Activated naive CD4-positive, alpha-beta T cell treated with anti-CD3 and anti-CD28 coated beads, Interleukin-2, amount 50 U/mL, for 24 hours (primary cell): ENCODE data around the gene ZNF350.
"Not testable (repeated sequence)": the region's sequence is repeated elsewhere in the genome, so short reads cannot be mapped to it uniquely, and the experiment has no call there.

Experiments
- H3K27ac Mint-ChIP-seq: one replicate; pipeline ENCODE4 v1.8.0; 2021; ENCODE audit warnings: mild to moderate bottlenecking, mixed read lengths
- H3K27me3 Mint-ChIP-seq: one replicate; pipeline ENCODE4 v1.8.0; 2021; ENCODE audit warnings: mixed read lengths
- H3K36me3 Mint-ChIP-seq: one replicate; pipeline ENCODE4 v1.8.0; 2021; ENCODE audit warnings: mixed read lengths
- H3K4me1 Mint-ChIP-seq: one replicate; pipeline ENCODE4 v1.8.0; 2021; ENCODE audit warnings: mixed read lengths
- H3K4me3 Mint-ChIP-seq: one replicate; pipeline ENCODE4 v1.8.0; 2021; ENCODE audit warnings: mild to moderate bottlenecking, mixed read lengths
- H3K9me3 Mint-ChIP-seq: one replicate; pipeline ENCODE4 v1.8.0; 2021; ENCODE audit warnings: mixed read lengths

The ZNF350 gene

DNA sequence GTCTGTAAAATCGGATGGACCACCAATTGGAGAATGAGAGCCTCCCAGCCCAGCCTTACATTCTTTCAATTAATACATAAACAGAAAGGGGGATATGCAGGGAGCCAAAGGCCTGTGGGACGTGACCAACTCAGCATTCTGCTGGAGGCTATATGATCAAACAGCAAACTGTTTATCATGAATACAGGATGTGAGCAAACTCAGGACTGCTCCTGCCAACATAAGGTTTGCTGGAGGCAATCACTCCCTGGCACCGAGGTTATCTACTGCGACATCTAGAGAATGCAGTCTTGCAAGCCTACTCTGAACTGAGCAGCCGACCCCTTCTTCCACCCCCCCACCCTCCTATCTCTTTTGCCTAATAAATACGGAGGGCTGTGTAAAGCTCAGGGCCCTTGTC, 5.7 kb downstream of the ZNF350 start:
- not testable (repeated sequence) for H3K27ac Mint-ChIP-seq, H3K4me3 Mint-ChIP-seq, H3K27me3 Mint-ChIP-seq
- Mint-ChIP-seq H3K36me3 (peaks cover 67% of the 10 kb centered on the region), H3K4me1 (peaks cover 14% of the 10 kb centered on the region), H3K9me3 (peaks cover 12% of the 10 kb centered on the region)

DNA sequence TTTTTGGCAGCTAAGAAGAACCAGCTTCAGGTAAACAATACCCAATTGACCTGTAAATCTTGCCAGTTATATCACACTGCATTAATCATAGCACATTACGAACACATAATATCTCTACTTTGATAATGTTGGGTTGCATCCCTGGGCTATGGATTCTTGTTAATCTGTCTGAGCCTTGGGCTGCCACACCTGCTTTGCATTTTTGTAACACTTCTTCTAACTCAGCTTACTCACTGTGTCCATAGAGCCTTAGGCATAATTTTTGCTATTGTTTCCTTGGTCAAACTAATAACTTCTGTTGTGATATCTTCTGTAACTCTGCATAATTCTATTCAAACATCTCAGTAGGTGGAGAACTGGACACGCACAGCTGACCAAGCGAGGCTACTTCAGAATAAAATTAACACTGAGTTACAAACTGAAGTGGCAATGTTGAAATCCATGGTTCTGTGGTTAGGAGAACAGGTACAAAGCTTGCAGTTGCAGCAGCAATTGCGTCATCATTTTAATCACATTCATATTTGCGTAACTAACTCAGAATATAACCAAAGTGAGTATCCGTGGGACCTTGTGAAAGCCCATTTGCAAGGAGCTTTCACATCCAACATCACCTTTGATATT, 6.4 kb downstream of the ZNF350 start:
- peaks cover 66% of the 10 kb centered on the region for H3K36me3 Mint-ChIP-seq

DNA sequence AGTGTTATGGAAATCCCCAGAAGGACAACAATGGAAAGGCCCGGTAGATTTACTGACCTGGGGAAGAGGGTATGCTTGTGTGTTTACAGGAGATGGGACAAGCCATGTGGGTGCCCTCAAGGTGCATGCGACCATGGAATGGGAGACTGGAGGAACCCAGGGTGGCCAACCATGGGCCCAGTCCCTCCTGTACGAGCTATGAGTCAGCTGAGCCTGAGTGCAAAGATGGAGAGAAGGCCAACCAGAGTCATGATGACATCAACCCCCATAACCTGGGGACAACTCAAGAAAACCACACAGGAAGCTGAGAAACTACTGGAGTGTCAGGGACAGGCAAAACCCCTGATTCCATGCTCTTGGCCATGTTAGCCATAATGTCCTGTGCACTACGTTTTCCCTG, 7.8 kb downstream of the ZNF350 start:
- Mint-ChIP-seq H3K4me3 (no peak overlapping the region), H3K27me3 (no peaks in the 10 kb centered on the region), H3K4me1 (peaks cover 8% of the 10 kb centered on the region), H3K36me3 (peaks cover 72% of the 10 kb centered on the region), H3K27ac (no peak overlapping the region), H3K9me3 (peaks cover 12% of the 10 kb centered on the region)

More for the DNA sequence above, 6.4 kb downstream of the ZNF350 start:
- no peaks in the 10 kb centered on the region for H3K27me3 Mint-ChIP-seq
- peaks cover 12% of the 10 kb centered on the region for H3K9me3 Mint-ChIP-seq
- H3K27ac Mint-ChIP-seq: no peak overlapping the region
- no peak overlapping the region for H3K4me3 Mint-ChIP-seq
- H3K4me1 Mint-ChIP-seq: peaks cover 11% of the 10 kb centered on the region

DNA sequence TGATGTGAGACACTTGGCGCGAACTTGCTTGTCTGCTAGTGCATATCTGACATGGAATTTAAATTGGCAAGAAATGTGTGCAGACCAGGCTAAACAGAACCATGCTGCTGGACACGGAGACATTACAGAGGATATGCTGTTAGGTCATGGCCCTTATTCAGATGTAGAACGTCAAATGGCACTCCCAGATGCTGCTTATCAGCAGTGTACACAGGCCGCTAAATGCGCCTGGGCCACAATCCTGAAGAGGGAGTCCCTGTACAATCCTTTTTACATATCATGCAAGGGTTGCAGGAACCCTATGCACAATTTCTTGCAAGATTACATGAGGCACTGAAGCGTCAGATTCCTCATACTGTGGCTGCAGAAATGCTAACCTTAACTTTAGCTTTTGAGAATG, 9.3 kb downstream of the ZNF350 start:
- Mint-ChIP-seq H3K4me3 (no peak overlapping the region), H3K36me3 (peaks cover 72% of the 10 kb centered on the region), H3K4me1 (peaks cover 3% of the 10 kb centered on the region), H3K27ac (no peak overlapping the region), H3K9me3 (peaks cover 12% of the 10 kb centered on the region), H3K27me3 (no peaks in the 10 kb centered on the region)

DNA sequence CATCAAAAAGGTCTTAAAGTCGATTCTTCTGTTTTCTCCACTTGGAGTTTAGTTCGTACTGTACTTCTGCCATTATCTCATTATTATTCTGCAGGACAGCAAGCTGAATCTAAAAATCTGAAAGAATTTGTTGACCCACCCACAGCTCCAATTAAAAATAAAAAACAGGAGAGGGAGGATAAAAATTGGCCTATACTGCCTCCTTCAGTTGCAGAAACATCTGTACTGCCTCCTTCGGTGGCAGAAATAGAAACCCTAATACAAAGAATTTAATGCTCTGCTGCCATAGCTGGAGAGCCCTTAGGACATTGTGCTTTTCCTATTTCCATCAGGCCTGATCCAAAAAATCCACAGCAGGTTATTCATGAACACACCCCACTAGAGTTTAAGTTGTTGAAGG, 9.8 kb downstream of the ZNF350 start:
- Mint-ChIP-seq H3K9me3 (peaks cover 12% of the 10 kb centered on the region), H3K4me1 (peaks cover 3% of the 10 kb centered on the region), H3K27ac (no peak overlapping the region), H3K27me3 (no peaks in the 10 kb centered on the region), H3K36me3 (peaks cover 76% of the 10 kb centered on the region), H3K4me3 (no peak overlapping the region)

DNA sequence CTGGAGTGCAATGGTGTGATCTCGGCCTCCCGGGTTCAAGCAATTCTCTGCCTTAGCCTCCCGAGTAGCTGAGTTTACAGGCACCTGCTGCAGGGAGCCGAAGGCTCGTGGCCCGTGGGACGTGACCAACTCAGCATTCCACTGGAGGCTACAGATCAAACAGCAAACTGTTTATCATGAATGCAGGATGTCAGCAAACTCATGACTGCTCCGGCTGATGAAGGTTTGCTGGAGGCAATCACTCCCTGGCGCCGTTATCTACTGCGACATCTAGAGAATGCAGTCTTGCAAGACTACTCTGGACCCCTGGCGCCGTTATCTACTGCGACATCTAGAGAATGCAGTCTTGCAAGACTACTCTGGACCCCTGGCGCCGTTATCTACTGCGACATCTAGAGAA, 10.9 kb downstream of the ZNF350 start:
- not testable (repeated sequence) for H3K27me3 Mint-ChIP-seq, H3K27ac Mint-ChIP-seq, H3K9me3 Mint-ChIP-seq, H3K4me3 Mint-ChIP-seq, H3K4me1 Mint-ChIP-seq
- peaks cover 80% of the 10 kb centered on the region for H3K36me3 Mint-ChIP-seq

DNA sequence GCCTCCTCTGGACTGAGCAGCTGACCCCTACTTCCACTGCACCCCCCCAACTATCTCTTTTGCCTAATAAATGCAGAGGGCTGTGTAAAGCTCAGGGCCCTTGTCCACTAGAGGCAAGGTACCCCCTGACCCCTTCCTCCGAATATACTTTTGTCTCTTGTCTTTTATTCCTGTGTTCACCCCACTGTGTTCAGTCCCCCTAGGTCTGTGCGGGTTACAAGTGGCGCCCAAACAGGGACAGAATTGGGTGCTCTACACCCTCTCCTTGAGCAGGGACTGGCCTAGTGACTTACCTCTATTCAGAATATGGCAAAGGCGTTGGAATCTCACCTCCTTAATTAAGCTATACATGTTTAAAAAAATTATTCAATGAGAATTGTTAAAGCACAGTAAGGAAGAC, 15.0 kb downstream of the ZNF350 start:
- no peak overlapping the region for H3K4me3 Mint-ChIP-seq
- no peaks in the 10 kb centered on the region for H3K4me1 Mint-ChIP-seq
- no peaks in the 10 kb centered on the region for H3K27me3 Mint-ChIP-seq
- peaks cover 76% of the 10 kb centered on the region for H3K36me3 Mint-ChIP-seq
- H3K27ac Mint-ChIP-seq: no peak overlapping the region
- peaks cover 10% of the 10 kb centered on the region for H3K9me3 Mint-ChIP-seq

DNA sequence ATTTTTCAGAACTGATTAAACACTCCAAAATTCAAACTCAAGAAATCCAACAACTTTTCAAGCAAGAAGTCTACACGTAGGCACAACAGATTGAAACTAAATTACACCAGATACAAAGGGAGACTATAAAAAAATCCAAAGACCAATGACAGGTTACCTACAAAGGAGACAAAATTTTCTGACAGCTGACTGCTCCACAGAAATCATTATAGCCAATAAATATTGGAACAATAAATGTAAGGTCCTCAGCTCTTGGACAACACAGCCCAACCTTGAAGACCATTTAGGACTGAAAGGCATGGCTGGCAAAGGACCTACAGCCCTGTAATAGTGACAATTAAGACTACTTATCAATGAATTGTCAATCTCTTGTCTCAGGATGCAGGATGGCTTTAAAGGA, 15.9 kb downstream of the ZNF350 start:
- peaks cover 10% of the 10 kb centered on the region for H3K9me3 Mint-ChIP-seq
- H3K36me3 Mint-ChIP-seq: peaks cover 74% of the 10 kb centered on the region
- H3K27ac Mint-ChIP-seq: no peak overlapping the region
- H3K27me3 Mint-ChIP-seq: no peaks in the 10 kb centered on the region
- no peaks in the 10 kb centered on the region for H3K4me1 Mint-ChIP-seq
- H3K4me3 Mint-ChIP-seq: no peak overlapping the region

DNA sequence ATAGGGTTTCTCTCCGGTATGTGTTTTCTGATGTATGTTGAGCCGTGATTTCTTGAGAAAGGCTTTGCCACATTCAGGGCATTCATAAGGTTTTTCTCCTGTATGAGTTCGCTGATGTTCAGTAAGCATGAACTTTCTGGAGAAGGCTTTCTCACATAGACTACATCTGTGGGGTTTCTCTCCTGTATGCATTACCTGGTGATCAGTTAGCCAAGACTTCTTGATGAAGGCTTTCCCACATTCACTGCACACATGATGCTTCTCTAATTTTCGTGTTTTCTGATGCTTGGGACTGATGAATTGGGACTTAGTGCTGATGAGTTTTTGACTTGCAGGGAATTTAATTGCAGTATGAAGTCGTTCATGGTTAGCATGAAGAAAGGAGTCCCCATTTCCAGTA, 21.1 kb downstream of the ZNF350 start:
- Mint-ChIP-seq H3K36me3 (peaks cover 66% of the 10 kb centered on the region), H3K4me1 (no peaks in the 10 kb centered on the region), H3K4me3 (no peak overlapping the region), H3K27me3 (no peaks in the 10 kb centered on the region), H3K27ac (no peak overlapping the region), H3K9me3 (peaks cover 36% of the 10 kb centered on the region)

DNA sequence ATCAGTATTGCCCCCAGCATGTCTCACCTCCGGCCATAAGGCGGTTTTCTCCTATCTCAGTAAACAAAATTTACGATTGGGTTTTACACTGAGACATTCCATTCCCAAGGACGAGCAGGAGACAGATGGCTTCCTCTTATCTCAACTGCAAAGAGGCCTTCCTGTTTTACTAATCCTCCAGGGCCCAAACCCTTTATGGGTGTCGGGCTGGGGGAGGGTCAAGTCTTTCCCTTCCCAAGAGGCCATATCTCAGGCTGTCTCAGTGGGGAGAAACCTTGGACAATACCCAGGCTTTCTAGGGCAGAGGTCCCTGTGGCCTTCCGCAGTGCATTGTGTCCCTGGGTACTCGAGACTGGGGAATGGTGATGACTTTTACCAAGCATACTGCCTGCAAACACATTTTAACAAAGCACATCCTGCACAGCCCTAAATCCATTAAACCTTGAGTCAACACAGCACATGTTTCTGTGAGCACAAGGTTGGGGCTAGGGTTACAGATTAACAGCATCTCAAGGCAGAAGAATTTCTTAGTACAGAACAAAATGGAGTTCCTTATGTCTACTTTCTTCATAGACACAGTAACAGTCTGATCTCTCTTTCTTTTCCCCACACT, 25.9 kb downstream of the ZNF350 start:
- H3K27me3 Mint-ChIP-seq, H3K27ac Mint-ChIP-seq, H3K4me1 Mint-ChIP-seq, H3K4me3 Mint-ChIP-seq: not testable (repeated sequence)
- H3K9me3 Mint-ChIP-seq: peaks cover 49% of the 10 kb centered on the region
- H3K36me3 Mint-ChIP-seq: peaks cover 53% of the 10 kb centered on the region

DNA sequence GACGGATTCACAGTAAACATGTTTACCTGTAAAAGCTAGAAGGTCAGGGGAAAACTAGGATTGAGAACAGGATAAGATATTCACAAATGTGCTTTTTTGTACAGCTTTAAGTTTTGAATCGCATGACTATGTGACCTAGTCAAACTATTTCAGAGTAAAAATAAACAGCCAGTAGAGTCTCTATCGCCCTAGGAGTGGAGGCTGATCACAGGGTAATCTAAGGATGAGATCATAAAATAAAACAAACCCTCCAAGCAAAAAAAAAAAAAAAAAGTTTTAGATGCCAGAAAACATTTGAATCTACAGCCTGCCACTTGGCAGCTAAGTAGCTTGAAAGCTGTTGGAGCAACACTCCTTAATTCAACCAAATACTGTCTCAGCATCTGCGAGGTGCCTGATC, 26.8 kb downstream of the ZNF350 start:
- Mint-ChIP-seq H3K27me3 (no peaks in the 10 kb centered on the region), H3K36me3 (peaks cover 48% of the 10 kb centered on the region), H3K4me1 (no peaks in the 10 kb centered on the region), H3K27ac (no peak overlapping the region), H3K4me3 (no peak overlapping the region), H3K9me3 (peaks cover 44% of the 10 kb centered on the region)

DNA sequence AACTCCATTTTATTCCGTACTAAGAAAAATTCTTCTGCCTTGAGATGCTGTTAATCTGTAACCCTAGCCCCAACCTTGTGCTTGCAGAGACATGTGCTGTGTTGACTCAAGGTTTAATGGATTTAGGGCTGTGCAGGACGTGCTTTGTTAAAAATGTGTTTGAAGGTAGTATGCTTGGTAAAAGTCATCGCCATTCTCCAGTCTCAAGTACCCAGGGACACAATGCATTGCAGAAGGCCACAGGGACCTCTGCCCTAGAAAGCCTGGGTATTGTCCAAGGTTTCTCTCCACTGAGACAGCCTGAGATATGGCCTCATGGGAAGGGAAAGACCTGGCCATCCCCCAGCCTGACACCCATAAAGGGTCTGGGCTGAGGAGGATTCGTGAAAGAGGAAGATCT, 28.8 kb downstream of the ZNF350 start:
- H3K4me3 Mint-ChIP-seq, H3K4me1 Mint-ChIP-seq, H3K27ac Mint-ChIP-seq, H3K27me3 Mint-ChIP-seq: not testable (repeated sequence)
- Mint-ChIP-seq H3K9me3 (peaks cover 42% of the 10 kb centered on the region), H3K36me3 (peaks cover 39% of the 10 kb centered on the region)

DNA sequence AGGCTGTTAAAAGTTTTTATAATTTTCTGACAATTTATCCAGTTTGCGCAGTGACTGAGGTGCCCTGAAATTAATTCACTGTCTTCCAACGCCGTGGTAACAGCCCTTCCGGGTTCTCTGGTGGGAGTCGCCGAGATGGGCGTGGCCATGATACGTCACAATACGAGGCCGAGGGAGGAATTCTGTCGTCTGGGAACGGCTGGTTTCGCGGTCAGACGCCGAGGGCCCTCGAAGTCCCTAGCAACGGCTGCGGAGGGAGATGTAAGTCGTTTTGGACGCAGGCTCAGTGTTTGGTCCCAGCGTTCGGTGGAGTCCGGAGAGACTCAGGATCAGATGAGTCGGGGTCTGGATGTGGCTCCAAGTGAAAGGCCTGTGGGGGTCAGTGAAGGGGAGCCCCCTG, 37.7 kb downstream of the ZNF350 start:
- H3K27ac Mint-ChIP-seq: peak overlapping the region; percentile 5
- peaks cover 32% of the 10 kb centered on the region for H3K9me3 Mint-ChIP-seq
- H3K27me3 Mint-ChIP-seq: no peaks in the 10 kb centered on the region
- H3K4me1 Mint-ChIP-seq: no peaks in the 10 kb centered on the region
- H3K36me3 Mint-ChIP-seq: peaks cover 47% of the 10 kb centered on the region
- H3K4me3 Mint-ChIP-seq: no peak overlapping the region

DNA sequence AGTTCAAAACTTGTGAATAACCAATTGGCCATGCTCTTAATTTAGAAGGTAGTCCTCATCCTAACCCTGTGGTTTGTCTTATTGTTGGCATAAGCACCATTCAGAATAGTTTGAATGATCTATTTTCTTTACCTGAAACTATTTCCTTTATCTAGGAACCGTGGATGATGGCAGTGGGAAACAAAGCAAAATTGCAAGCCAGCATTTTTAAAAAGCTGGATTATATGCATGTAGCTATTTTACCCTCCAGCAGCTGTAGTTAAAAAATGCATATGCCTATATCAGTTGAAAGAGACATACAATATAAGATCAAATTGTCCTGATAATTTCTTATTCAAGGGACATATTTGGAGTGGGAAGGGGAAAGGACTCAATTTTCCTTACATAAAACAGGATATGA, 40.0 kb downstream of the ZNF350 start:
- H3K36me3 Mint-ChIP-seq: peaks cover 64% of the 10 kb centered on the region
- H3K4me1 Mint-ChIP-seq: no peaks in the 10 kb centered on the region
- H3K4me3 Mint-ChIP-seq: no peak overlapping the region
- H3K27ac Mint-ChIP-seq: no peak overlapping the region
- no peaks in the 10 kb centered on the region for H3K27me3 Mint-ChIP-seq
- peaks cover 36% of the 10 kb centered on the region for H3K9me3 Mint-ChIP-seq

DNA sequence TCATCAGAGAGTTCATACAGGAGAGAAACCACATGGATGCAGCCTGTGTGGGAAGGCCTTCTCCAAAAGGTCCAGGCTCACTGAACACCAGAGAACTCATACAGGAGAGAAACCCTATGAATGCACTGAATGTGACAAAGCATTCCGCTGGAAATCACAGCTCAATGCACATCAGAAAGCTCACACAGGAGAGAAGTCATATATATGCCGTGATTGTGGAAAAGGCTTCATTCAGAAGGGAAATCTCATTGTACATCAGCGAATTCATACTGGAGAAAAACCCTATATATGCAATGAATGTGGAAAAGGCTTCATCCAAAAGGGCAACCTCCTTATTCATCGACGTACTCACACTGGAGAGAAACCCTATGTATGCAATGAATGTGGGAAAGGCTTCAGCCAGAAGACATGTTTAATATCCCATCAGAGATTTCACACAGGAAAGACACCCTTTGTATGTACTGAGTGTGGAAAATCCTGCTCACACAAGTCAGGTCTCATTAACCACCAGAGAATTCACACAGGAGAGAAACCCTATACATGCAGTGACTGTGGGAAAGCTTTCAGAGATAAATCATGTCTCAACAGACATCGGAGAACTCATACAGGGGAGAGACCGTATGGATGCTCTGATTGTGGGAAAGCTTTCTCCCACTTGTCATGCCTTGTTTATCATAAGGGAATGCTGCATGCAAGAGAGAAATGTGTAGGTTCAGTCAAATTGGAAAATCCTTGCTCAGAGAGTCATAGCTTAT, 41.7 kb downstream of the ZNF350 start:
- peaks cover 36% of the 10 kb centered on the region for H3K9me3 Mint-ChIP-seq
- H3K36me3 Mint-ChIP-seq: peaks cover 71% of the 10 kb centered on the region
- H3K4me3 Mint-ChIP-seq: no peak overlapping the region
- no peaks in the 10 kb centered on the region for H3K27me3 Mint-ChIP-seq
- H3K27ac Mint-ChIP-seq: no peak overlapping the region
- H3K4me1 Mint-ChIP-seq: no peaks in the 10 kb centered on the region

DNA sequence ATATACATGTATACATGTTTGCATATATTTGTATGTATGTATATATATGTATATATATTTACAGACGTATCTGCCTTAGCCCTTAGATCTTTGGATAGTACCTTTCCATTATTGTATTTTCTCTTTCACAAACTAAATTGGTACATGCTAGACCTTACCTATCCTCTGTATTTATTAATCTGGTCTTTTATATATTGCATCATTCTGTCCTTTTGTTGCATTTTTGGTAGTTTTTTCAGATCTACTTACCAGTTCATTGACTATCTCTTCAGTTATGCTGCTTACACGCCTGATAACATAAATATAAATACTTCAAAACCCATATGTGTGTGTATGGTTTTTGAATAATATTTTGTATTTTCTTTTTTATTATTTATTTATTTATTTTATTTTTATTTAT, 47.7 kb downstream of the ZNF350 start:
- Mint-ChIP-seq H3K27ac (no peak overlapping the region), H3K36me3 (peaks cover 80% of the 10 kb centered on the region), H3K9me3 (peaks cover 26% of the 10 kb centered on the region), H3K27me3 (no peaks in the 10 kb centered on the region), H3K4me1 (no peaks in the 10 kb centered on the region), H3K4me3 (no peak overlapping the region)
